Caco-2 (cell line): ENCODE data around the gene PPM1L. TPM values are rescaled to one million over a fixed set of nuclear protein-coding genes. Genes with fewer than 3 reads are reported as not detected.

ENCODE experiments used
- BruUV-seq: library from RNA; stranded (reverse); fragments of 400-500 nt; replicated peaks from 2 replicates; lab custom pipeline; 2021; lab: Mats Ljungman, UMichigan
- CTCF ChIA-PET: fragments of 300-600 bp; sonication (Branson Sonifier 250); formaldehyde crosslinking; loops from one replicate; lab custom pipeline; 2022; ENCODE audit warnings: antibody characterized with exemption; lab: Charles Lee
- POLR2A ChIA-PET: fragments of 300-600 bp; sonication (Branson Sonifier 250); formaldehyde crosslinking; loops from one replicate; lab custom pipeline; 2022; ENCODE audit warnings: antibody characterized with exemption; lab: Charles Lee
- DNase-seq, 2 experiments: peaks; one replicate each; pipeline versions ENCODE4 v3.0.0 to v3.0.0-alpha.2; 2020 to 2022
- H3K27me3 ChIP-seq: replicated peaks from 2 replicates; pipeline ENCODE4 v1.6.0; 2011; ENCODE audit warnings: low read length; ENCODE audit not compliant: control insufficient read depth, insufficient read depth
- H3K36me3 ChIP-seq: 2 replicates; pipeline ENCODE4 v1.5.1; 2011; ENCODE audit warnings: low read length; ENCODE audit not compliant: control insufficient read depth, insufficient read depth
- H3K4me1 ChIP-seq: fragments of 250-450 bp; sonication (Bioruptor Pico); 2 replicates; pipeline ENCODE4 v1.5.1; 2020; ENCODE audit warnings: mild to moderate bottlenecking
- H3K4me3 ChIP-seq: 2 replicates; pipeline ENCODE4 v1.5.1; 2011; ENCODE audit warnings: low read depth, mild to moderate bottlenecking, control low read depth, low read length
- H3K9me3 ChIP-seq: fragments of 250-450 bp; sonication (Bioruptor Pico); 2 replicates; pipeline ENCODE4 v1.5.1; 2020; ENCODE audit warnings: mild to moderate bottlenecking, moderate library complexity
- H3K27ac Mint-ChIP-seq: one replicate; pipeline ENCODE4 v1.8.0; 2022; ENCODE audit warnings: mixed read lengths; ENCODE audit not compliant: unreplicated experiment
- H3K27me3 Mint-ChIP-seq: one replicate; pipeline ENCODE4 v1.8.0; 2022; ENCODE audit warnings: mixed read lengths; ENCODE audit not compliant: insufficient read depth, unreplicated experiment
- H3K36me3 Mint-ChIP-seq: one replicate; pipeline ENCODE4 v1.8.0; 2022; ENCODE audit warnings: mild to moderate bottlenecking, mixed read lengths; ENCODE audit not compliant: insufficient read depth, unreplicated experiment
- H3K4me1 Mint-ChIP-seq: one replicate; pipeline ENCODE4 v1.8.0; 2022; ENCODE audit warnings: low read depth, mixed read lengths; ENCODE audit not compliant: unreplicated experiment
- H3K4me3 Mint-ChIP-seq: one replicate; pipeline ENCODE4 v1.8.0; 2022; ENCODE audit warnings: mild to moderate bottlenecking, moderate library complexity, mixed read lengths; ENCODE audit not compliant: unreplicated experiment
- H3K9me3 Mint-ChIP-seq: one replicate; pipeline ENCODE4 v1.8.0; 2022; ENCODE audit warnings: mixed read lengths; ENCODE audit not compliant: unreplicated experiment
- intact Hi-C: fragments of 100-400 bp; cut with micrococcal nuclease; formaldehyde crosslinking; loops from one replicate; pipeline ENCODE4 v1.10.0; 2022; ENCODE audit not compliant: unreplicated experiment
- total RNA-seq: library from RNA; stranded (reverse); gene quantifications from 2 replicates; pipeline ENCODE4 v1.2.3, GENCODE V29; 2022
- TF ChIP-seq, protein P1 (sequence below), 2 experiments: fragments of 200-600 bp in 1 of 2; IDR thresholded peaks; 1 replicate in 1 of 2; 2 replicates in 1 of 2; pipeline versions ENCODE4 v1.5.1 to v1.8.0; 2011 to 2022; ENCODE audit warnings: antibody characterized with exemption in 1 of 2, control low read depth in 1 of 2, inconsistent platforms in 1 of 2, low read depth in 1 of 2, low read length in 1 of 2, mild to moderate bottlenecking in 1 of 2, moderate library complexity in 1 of 2; ENCODE audit not compliant: insufficient read depth in 1 of 2, severe bottlenecking in 1 of 2, unreplicated experiment in 1 of 2

Gene PPM1L
- total RNA-seq, 1 experiment from 2014 or later = 2.0 TPM

DNA sequence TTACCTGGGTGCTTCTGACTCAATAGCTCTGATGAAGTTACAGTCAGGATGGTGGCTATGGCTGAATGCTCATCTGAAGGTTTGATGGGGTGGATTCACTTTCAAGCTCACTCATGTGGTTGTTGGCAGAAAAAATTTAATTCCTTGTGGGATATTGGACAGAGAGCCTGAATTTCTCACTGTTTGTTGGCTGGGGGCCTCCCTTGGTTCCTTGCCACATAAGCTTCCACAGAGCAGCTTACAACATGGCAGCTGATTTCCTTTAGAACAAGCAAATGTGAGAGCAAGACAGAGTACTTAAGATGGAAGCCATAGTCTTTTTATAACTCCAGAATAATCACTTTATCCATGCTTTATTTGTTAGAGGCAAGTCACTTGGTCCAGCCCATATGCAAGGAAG is 150.6 kb downstream of the PPM1L start:
- Histone ChIP-seq H3K4me1 (no peaks in the 10 kb centered on the region), H3K4me3 (no peak overlapping the region), H3K9me3 (no peaks in the 10 kb centered on the region), H3K27me3 (no peaks in the 10 kb centered on the region), H3K36me3 (no peaks in the 10 kb centered on the region)
- H3K27ac Mint-ChIP-seq = no peak overlapping the region
- H3K4me1 Mint-ChIP-seq = no peaks in the 10 kb centered on the region
- BruUV-seq = no TSS peak
- H3K27me3 Mint-ChIP-seq = peaks cover 6% of the 10 kb centered on the region
- no peaks in the 10 kb centered on the region for H3K9me3 Mint-ChIP-seq
- no peak overlapping the region for H3K4me3 Mint-ChIP-seq
- no peaks in the 10 kb centered on the region for H3K36me3 Mint-ChIP-seq
- CTCF ChIA-PET = no interaction called here
- no peak for DNase-seq
- POLR2A ChIA-PET = no interaction called here
- intact Hi-C loops = no loop called here
- TF ChIP-seq, protein P1, sequence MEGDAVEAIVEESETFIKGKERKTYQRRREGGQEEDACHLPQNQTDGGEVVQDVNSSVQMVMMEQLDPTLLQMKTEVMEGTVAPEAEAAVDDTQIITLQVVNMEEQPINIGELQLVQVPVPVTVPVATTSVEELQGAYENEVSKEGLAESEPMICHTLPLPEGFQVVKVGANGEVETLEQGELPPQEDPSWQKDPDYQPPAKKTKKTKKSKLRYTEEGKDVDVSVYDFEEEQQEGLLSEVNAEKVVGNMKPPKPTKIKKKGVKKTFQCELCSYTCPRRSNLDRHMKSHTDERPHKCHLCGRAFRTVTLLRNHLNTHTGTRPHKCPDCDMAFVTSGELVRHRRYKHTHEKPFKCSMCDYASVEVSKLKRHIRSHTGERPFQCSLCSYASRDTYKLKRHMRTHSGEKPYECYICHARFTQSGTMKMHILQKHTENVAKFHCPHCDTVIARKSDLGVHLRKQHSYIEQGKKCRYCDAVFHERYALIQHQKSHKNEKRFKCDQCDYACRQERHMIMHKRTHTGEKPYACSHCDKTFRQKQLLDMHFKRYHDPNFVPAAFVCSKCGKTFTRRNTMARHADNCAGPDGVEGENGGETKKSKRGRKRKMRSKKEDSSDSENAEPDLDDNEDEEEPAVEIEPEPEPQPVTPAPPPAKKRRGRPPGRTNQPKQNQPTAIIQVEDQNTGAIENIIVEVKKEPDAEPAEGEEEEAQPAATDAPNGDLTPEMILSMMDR (IDR thresholded peaks at IDR 0.05; ENCODE audit: insufficient read depth in 1 of 2, low read depth in 1 of 2, low read length in 1 of 2, severe bottlenecking in 1 of 2, unreplicated experiment in 1 of 2) = no peak

DNA sequence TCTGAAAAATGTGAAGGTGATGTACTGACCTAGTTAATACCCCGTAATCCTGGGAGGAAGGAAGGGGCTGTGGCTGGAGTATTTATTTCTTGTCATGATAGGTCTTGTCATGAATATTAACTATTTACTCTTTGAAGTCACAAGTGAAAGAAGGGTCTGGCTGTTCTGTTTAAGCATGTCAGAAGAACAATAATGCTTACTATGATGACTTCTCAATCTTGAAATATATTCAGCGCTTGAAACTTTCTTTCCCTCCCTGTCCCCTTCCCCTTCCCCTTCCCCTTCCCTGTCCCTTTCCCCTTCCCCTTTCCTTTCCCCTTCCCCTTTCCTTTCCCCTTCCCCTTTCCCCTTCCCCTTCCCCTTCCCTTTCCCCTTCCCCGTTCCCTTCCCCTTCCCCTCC is 153.9 kb downstream of the PPM1L start:
- TF ChIP-seq, protein P1 (IDR thresholded peaks at IDR 0.05; ENCODE audit: insufficient read depth in 1 of 2, low read depth in 1 of 2, low read length in 1 of 2, severe bottlenecking in 1 of 2, unreplicated experiment in 1 of 2) = no peak
- intact Hi-C loops = no loop called here
- H3K9me3 ChIP-seq = no peaks in the 10 kb centered on the region
- ChIA-PET POLR2A (no interaction called here), CTCF (no interaction called here)
- DNase-seq = no peak
- no peaks in the 10 kb centered on the region for H3K4me1 ChIP-seq
- peaks cover 6% of the 10 kb centered on the region for H3K27me3 Mint-ChIP-seq
- H3K36me3 ChIP-seq = no peaks in the 10 kb centered on the region
- H3K36me3 Mint-ChIP-seq = no peaks in the 10 kb centered on the region
- H3K27ac Mint-ChIP-seq = no peak overlapping the region
- no peaks in the 10 kb centered on the region for H3K4me1 Mint-ChIP-seq
- BruUV-seq = no TSS peak
- H3K9me3 Mint-ChIP-seq = no peaks in the 10 kb centered on the region
- no peak overlapping the region for H3K4me3 ChIP-seq
- H3K27me3 ChIP-seq = no peaks in the 10 kb centered on the region
- no peak overlapping the region for H3K4me3 Mint-ChIP-seq

DNA sequence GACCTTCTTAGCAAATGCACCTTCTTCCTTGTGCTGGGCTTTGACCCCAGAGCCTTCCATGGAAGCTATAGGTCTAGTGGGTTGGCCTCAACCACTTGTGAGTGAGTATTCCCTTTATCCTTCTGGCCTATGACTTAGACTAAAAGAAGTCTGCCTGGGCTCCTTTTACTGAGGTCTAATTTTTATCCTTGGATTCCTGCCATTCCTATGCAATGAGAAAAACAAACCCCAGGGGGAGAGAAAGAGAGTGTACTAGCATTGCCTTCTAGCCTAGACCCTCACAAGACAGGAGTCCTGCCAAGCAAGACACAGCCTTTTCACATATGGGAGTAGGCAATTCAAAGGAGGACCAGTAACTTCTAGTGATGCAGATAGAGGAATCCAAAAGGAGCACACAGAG is 155.4 kb downstream of the PPM1L start:
- no peak overlapping the region for H3K4me3 Mint-ChIP-seq
- ChIA-PET POLR2A (no interaction called here), CTCF (no interaction called here)
- DNase-seq = no peak
- no peak overlapping the region for H3K27ac Mint-ChIP-seq
- no peaks in the 10 kb centered on the region for H3K4me1 ChIP-seq
- no peaks in the 10 kb centered on the region for H3K27me3 ChIP-seq
- H3K9me3 ChIP-seq = no peaks in the 10 kb centered on the region
- intact Hi-C loops = no loop called here
- TF ChIP-seq, protein P1 (IDR thresholded peaks at IDR 0.05; ENCODE audit: insufficient read depth in 1 of 2, low read depth in 1 of 2, low read length in 1 of 2, severe bottlenecking in 1 of 2, unreplicated experiment in 1 of 2) = no peak
- no peaks in the 10 kb centered on the region for H3K9me3 Mint-ChIP-seq
- peaks cover 6% of the 10 kb centered on the region for H3K27me3 Mint-ChIP-seq
- no peaks in the 10 kb centered on the region for H3K36me3 ChIP-seq
- no peak overlapping the region for H3K4me3 ChIP-seq
- BruUV-seq = no TSS peak
- no peaks in the 10 kb centered on the region for H3K36me3 Mint-ChIP-seq
- H3K4me1 Mint-ChIP-seq = no peaks in the 10 kb centered on the region
